Stimulated activated CD8-positive, alpha-beta memory T cell treated with anti-CD3 and anti-CD28 coated beads, Interleukin-12 subunit alpha, Interleukin-12 subunit beta, amount 100 ng/mL, for 24 hours (primary cell): ENCODE measurements around the gene SPIN1.
A peak's percentile ranks its signal among the peaks of the same experiment; 100 is the strongest.
"Not testable (repeated sequence)": the region's sequence is repeated elsewhere in the genome, so short reads cannot be mapped to it uniquely, and the experiment has no call there.

ENCODE experiments used
- DNase-seq: peaks from one replicate; pipeline ENCODE4 v3.0.0-alpha.2; 2020; ENCODE audit errors: extremely low read depth

Gene SPIN1

GRCh38 chr9:88388203-88388885 lies at the start of gene SPIN1:
Gene SPIN1 (plus strand): TSS chr9:88388444. CDS start chr9:88426540, 38,096 bp downstream.
- peak; percentile 63 for DNase-seq

- no peak for DNase-seq
Observed at GRCh38 chr9:88339317-88339716, 48.9 kb upstream of the SPIN1 start.

GRCh38 chr9:88342246-88342645 lies 46.0 kb upstream of the SPIN1 start:
- DNase-seq: no peak

- no peak for DNase-seq
Observed at GRCh38 chr9:88344013-88344412, 44.2 kb upstream of the SPIN1 start.

- not testable (repeated sequence) for DNase-seq
Observed at GRCh38 chr9:88350354-88350753, 37.9 kb upstream of the SPIN1 start.

GRCh38 chr9:88355166-88355565 lies 33.1 kb upstream of the SPIN1 start:
- no peak for DNase-seq

GRCh38 chr9:88357250-88357649 lies 31.0 kb upstream of the SPIN1 start:
- DNase-seq: not testable (repeated sequence)

- DNase-seq: no peak
Observed at GRCh38 chr9:88358723-88359122, 29.5 kb upstream of the SPIN1 start.

- no peak for DNase-seq
Observed at GRCh38 chr9:88359974-88360373, 28.3 kb upstream of the SPIN1 start.

GRCh38 chr9:88362681-88363080 lies 25.6 kb upstream of the SPIN1 start:
- no peak for DNase-seq

GRCh38 chr9:88363661-88364060 lies 24.6 kb upstream of the SPIN1 start:
- no peak for DNase-seq

GRCh38 chr9:88364706-88365105 lies 23.5 kb upstream of the SPIN1 start:
- no peak for DNase-seq

- no peak for DNase-seq
Observed at GRCh38 chr9:88370346-88370745, 17.9 kb upstream of the SPIN1 start.

GRCh38 chr9:88372103-88372654 lies 16.1 kb upstream of the SPIN1 start:
- DNase-seq: no peak

GRCh38 chr9:88373045-88373444 lies 15.2 kb upstream of the SPIN1 start:
- no peak for DNase-seq

- DNase-seq: no peak
Observed at GRCh38 chr9:88378317-88378716, 9.9 kb upstream of the SPIN1 start.

- DNase-seq: no peak
Observed at GRCh38 chr9:88379352-88379751, 8.9 kb upstream of the SPIN1 start.

- DNase-seq: no peak
Observed at GRCh38 chr9:88380118-88380517, 8.1 kb upstream of the SPIN1 start.

GRCh38 chr9:88381322-88381721 lies 6.9 kb upstream of the SPIN1 start:
- not testable (repeated sequence) for DNase-seq

GRCh38 chr9:88383176-88383575 lies 5.1 kb upstream of the SPIN1 start:
- DNase-seq: no peak

- not testable (repeated sequence) for DNase-seq
Observed at GRCh38 chr9:88386137-88386536, 2.1 kb upstream of the SPIN1 start.

- DNase-seq: no peak
Observed at GRCh38 chr9:88387036-88387551, 1.1 kb upstream of the SPIN1 start.

- DNase-seq: no peak
Observed at GRCh38 chr9:88387552-88388202, 567 bp upstream of the SPIN1 start.
